Activated CD4-positive, CD25-positive, alpha-beta regulatory T cell (primary cell): ENCODE data around the gene ATP8B1.

ENCODE experiments used
- DNase-seq, 4 experiments: peaks; one replicate each; lab custom pipeline; 2025; lab: John Stamatoyannopoulos, UW

Gene ATP8B1

GRCh38 chr18:57792631-57793301 is 10.3 kb downstream of the ATP8B1 start:
- DNase-seq, result no peak

- no peak for DNase-seq
Observed at GRCh38 chr18:57791911-57792310, 11.2 kb downstream of the ATP8B1 start.

GRCh38 chr18:57791192-57791591 is 11.9 kb downstream of the ATP8B1 start:
- no peak for DNase-seq

- no peak for DNase-seq
Observed at GRCh38 chr18:57790316-57790715, 12.8 kb downstream of the ATP8B1 start.

GRCh38 chr18:57789759-57790158 is 13.4 kb downstream of the ATP8B1 start:
- no peak for DNase-seq

- DNase-seq, result no peak
Observed at GRCh38 chr18:57789090-57789489, 14.0 kb downstream of the ATP8B1 start.

GRCh38 chr18:57787068-57787685 is 15.9 kb downstream of the ATP8B1 start:
- no peak for DNase-seq

- no peak for DNase-seq
Observed at GRCh38 chr18:57785751-57786437, 17.2 kb downstream of the ATP8B1 start.

GRCh38 chr18:57784801-57785114 is 18.4 kb downstream of the ATP8B1 start:
- DNase-seq, result no peak

GRCh38 chr18:57784034-57784800 is 18.9 kb downstream of the ATP8B1 start:
- no peak for DNase-seq

GRCh38 chr18:57782049-57782448 is 21.1 kb downstream of the ATP8B1 start:
- DNase-seq, result no peak

- DNase-seq, result no peak
Observed at GRCh38 chr18:57780706-57781347, 22.3 kb downstream of the ATP8B1 start.

GRCh38 chr18:57780318-57780705 is 22.8 kb downstream of the ATP8B1 start:
- no peak for DNase-seq

GRCh38 chr18:57776767-57777166 is 26.3 kb downstream of the ATP8B1 start:
- DNase-seq, result no peak

GRCh38 chr18:57776354-57776753 is 26.8 kb downstream of the ATP8B1 start:
- DNase-seq, result no peak

- no peak for DNase-seq
Observed at GRCh38 chr18:57775937-57776336, 27.2 kb downstream of the ATP8B1 start.

- no peak for DNase-seq
Observed at GRCh38 chr18:57772387-57772799, 30.7 kb downstream of the ATP8B1 start.

- no peak for DNase-seq
Observed at GRCh38 chr18:57771626-57772025, 31.5 kb downstream of the ATP8B1 start.

GRCh38 chr18:57771193-57771592 is 31.9 kb downstream of the ATP8B1 start:
- no peak for DNase-seq

- DNase-seq, result no peak
Observed at GRCh38 chr18:57768537-57769326, 34.4 kb downstream of the ATP8B1 start.

- no peak for DNase-seq
Observed at GRCh38 chr18:57767259-57768050, 35.7 kb downstream of the ATP8B1 start.
